ENCODE measurements around the gene PREX1. TPM values are rescaled to one million over a fixed set of nuclear protein-coding genes. Genes with fewer than 3 reads are reported as not detected.

Gene PREX1
- total RNA-seq, 1 experiment from 2014 or later, result 36.0 TPM

GRCh38 chr20:48596334-48596898, 231.4 kb downstream of the PREX1 start:
- DNase-seq, result no peak
- Histone ChIP-seq H3K36me3 (replicated peaks; ENCODE audit: control insufficient read depth, insufficient read depth, low read length) (no peaks in the 10 kb centered on the region), H3K4me3 (ENCODE audit: insufficient read depth, low read depth, low read length) (no peak overlapping the region), H3K27me3 (ENCODE audit: control insufficient read depth, insufficient read depth, low read length) (no peaks in the 10 kb centered on the region)

GRCh38 chr20:48595495-48596333, 232.1 kb downstream of the PREX1 start:
- DNase-seq, result no peak
- H3K36me3 ChIP-seq (replicated peaks; ENCODE audit: control insufficient read depth, insufficient read depth, low read length), result no peaks in the 10 kb centered on the region
- no peaks in the 10 kb centered on the region for H3K27me3 ChIP-seq (ENCODE audit: control insufficient read depth, insufficient read depth, low read length)
- H3K4me3 ChIP-seq (ENCODE audit: insufficient read depth, low read depth, low read length), result no peak overlapping the region

GRCh38 chr20:48594533-48594932, 233.3 kb downstream of the PREX1 start:
- DNase-seq, result no peak
- Histone ChIP-seq H3K27me3 (ENCODE audit: control insufficient read depth, insufficient read depth, low read length) (no peaks in the 10 kb centered on the region), H3K4me3 (ENCODE audit: insufficient read depth, low read depth, low read length) (no peak overlapping the region), H3K36me3 (replicated peaks; ENCODE audit: control insufficient read depth, insufficient read depth, low read length) (no peaks in the 10 kb centered on the region)

- DNase-seq, result no peak
- H3K27me3 ChIP-seq (ENCODE audit: control insufficient read depth, insufficient read depth, low read length), result no peaks in the 10 kb centered on the region
- no peak overlapping the region for H3K4me3 ChIP-seq (ENCODE audit: insufficient read depth, low read depth, low read length)
- no peaks in the 10 kb centered on the region for H3K36me3 ChIP-seq (replicated peaks; ENCODE audit: control insufficient read depth, insufficient read depth, low read length)
These were observed 235.5 kb downstream of the PREX1 start for GRCh38 chr20:48592107-48592940.

GRCh38 chr20:48586730-48587129, 241.1 kb downstream of the PREX1 start:
- Histone ChIP-seq H3K27me3 (ENCODE audit: control insufficient read depth, insufficient read depth, low read length) (no peaks in the 10 kb centered on the region), H3K4me3 (ENCODE audit: insufficient read depth, low read depth, low read length) (no peak overlapping the region), H3K36me3 (replicated peaks; ENCODE audit: control insufficient read depth, insufficient read depth, low read length) (no peaks in the 10 kb centered on the region)
- DNase-seq, result no peak

DNA sequence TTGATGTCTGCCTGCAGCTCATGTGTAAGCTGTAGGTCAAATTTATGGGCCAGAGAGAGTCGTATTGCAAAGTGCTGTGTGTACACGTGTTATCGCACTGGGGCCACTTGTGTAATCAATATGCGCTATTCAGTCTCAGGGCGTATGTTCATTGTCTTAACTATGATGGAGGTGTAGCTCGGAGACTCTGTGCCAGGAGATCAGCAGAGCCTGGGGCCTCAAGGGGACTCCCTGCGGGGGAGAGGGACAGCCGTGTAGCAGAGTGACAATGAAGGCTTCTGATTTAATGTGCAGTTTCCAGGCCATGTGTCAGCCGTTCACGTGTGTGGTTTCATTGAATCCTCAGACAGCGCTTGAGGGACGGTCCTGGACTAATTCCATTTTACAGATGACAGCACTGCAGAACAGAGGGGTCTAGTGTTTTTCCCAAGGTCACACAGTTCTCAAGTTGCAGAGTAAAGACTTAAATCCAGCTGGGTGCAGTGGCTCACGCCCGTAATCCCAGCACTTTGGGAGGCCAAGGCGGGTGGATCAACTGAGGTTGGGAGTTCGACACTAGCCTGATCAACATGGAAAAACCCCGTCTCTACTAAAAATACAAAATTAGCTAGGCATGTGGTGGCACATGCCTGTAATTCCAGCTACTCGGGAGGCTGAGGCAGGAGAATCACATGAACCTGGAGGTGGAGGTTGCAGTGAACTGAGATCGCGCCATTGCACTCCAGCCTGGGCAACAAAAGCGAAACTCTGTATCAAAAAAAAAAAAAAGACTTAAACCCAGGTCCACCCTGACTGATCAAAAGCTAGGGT, 242.5 kb downstream of the PREX1 start:
- no peaks in the 10 kb centered on the region for H3K36me3 ChIP-seq (replicated peaks; ENCODE audit: control insufficient read depth, insufficient read depth, low read length)
- no peak overlapping the region for H3K4me3 ChIP-seq (ENCODE audit: insufficient read depth, low read depth, low read length)
- H3K27me3 ChIP-seq (ENCODE audit: control insufficient read depth, insufficient read depth, low read length), result no peaks in the 10 kb centered on the region
- DNase-seq, result no peak

- Histone ChIP-seq H3K36me3 (replicated peaks; ENCODE audit: control insufficient read depth, insufficient read depth, low read length) (no peaks in the 10 kb centered on the region), H3K27me3 (ENCODE audit: control insufficient read depth, insufficient read depth, low read length) (no peaks in the 10 kb centered on the region), H3K4me3 (ENCODE audit: insufficient read depth, low read depth, low read length) (no peak overlapping the region)
- no peak for DNase-seq
These were observed 243.3 kb downstream of the PREX1 start for GRCh38 chr20:48584391-48585060.

DNA sequence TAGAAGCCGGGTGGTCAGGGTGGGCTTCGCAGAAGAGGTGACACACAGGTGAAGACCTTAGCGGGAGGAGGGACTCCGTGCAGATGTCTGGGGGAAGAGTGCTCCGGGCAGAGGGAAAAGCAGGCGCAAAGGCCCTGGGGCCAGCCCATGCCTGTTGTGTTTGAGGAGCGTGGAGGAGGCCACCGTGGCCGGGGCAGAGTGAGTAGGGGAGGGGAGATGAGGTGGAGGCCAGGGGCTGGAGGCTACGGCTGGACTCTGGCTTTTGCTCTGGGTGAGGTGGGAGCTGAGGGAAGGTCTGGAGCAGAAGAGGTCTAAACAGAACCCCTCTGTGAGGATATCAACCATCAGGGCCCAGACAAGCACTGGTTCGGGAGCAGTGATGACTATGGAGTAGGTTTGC, 244.0 kb downstream of the PREX1 start:
- no peaks in the 10 kb centered on the region for H3K27me3 ChIP-seq (ENCODE audit: control insufficient read depth, insufficient read depth, low read length)
- no peaks in the 10 kb centered on the region for H3K36me3 ChIP-seq (replicated peaks; ENCODE audit: control insufficient read depth, insufficient read depth, low read length)
- no peak overlapping the region for H3K4me3 ChIP-seq (ENCODE audit: insufficient read depth, low read depth, low read length)
- no peak for DNase-seq

GRCh38 chr20:48583171-48583570, 244.6 kb downstream of the PREX1 start:
- Histone ChIP-seq H3K27me3 (ENCODE audit: control insufficient read depth, insufficient read depth, low read length) (no peaks in the 10 kb centered on the region), H3K36me3 (replicated peaks; ENCODE audit: control insufficient read depth, insufficient read depth, low read length) (no peaks in the 10 kb centered on the region), H3K4me3 (ENCODE audit: insufficient read depth, low read depth, low read length) (no peak overlapping the region)
- no peak for DNase-seq

DNA sequence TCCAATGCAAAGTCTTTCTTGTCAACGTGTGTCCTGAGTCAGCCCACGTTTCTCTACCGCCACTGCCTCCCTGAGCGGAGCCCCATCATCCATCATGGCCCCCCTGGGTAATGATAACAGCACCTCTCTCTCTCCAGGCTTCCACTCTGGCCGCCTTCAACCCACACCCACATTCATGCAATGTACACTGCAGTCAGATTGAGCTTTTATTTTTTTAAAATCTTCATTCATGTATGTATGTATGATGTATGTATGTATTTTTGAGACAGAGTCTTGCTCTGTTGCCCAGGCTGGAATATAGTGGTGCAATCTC, 245.2 kb downstream of the PREX1 start:
- DNase-seq, result no peak
- Histone ChIP-seq H3K36me3 (replicated peaks; ENCODE audit: control insufficient read depth, insufficient read depth, low read length) (no peaks in the 10 kb centered on the region), H3K27me3 (ENCODE audit: control insufficient read depth, insufficient read depth, low read length) (no peaks in the 10 kb centered on the region), H3K4me3 (ENCODE audit: insufficient read depth, low read depth, low read length) (no peak overlapping the region)

- Histone ChIP-seq H3K27me3 (ENCODE audit: control insufficient read depth, insufficient read depth, low read length) (no peaks in the 10 kb centered on the region), H3K4me3 (ENCODE audit: insufficient read depth, low read depth, low read length) (no peak overlapping the region), H3K36me3 (replicated peaks; ENCODE audit: control insufficient read depth, insufficient read depth, low read length) (no peaks in the 10 kb centered on the region)
- DNase-seq, result no peak
These were observed 246.6 kb downstream of the PREX1 start for GRCh38 chr20:48581167-48581566.

DNA sequence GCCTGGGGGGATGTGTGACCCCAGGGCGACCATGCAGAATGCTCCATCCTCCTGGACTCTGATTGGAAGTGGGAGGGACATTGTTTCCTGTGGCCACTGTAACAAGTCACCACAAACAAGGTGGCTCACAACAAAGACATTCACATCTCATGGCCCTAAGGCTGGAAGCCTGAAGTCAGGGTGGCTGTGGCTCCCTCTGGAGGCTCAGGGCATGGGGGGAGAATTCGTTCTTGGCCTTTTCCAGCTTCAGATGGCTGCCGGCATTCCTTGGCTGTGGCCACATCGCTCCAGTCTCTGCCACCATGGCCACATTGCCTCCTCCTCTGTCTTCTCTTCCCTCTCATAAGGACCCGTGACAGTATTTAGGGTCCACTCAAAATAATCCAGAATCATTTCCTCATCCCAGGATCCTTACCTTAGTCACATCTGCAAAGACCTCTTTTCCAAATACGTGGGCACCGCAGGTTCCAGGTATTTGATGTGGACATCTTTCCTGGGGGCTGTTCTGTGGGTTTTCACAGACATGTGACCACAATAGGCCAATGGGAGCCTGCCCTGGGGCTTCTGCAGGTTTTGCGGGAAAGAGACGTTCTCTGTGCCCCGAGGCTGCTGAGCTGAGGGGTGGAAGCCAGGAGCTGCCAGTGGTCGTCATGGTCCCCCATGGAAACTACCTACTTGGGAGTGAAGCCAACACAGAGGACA, 249.3 kb downstream of the PREX1 start:
- DNase-seq, result no peak
- no peak overlapping the region for H3K4me3 ChIP-seq (ENCODE audit: insufficient read depth, low read depth, low read length)
- no peaks in the 10 kb centered on the region for H3K36me3 ChIP-seq (replicated peaks; ENCODE audit: control insufficient read depth, insufficient read depth, low read length)
- no peaks in the 10 kb centered on the region for H3K27me3 ChIP-seq (ENCODE audit: control insufficient read depth, insufficient read depth, low read length)

DNA sequence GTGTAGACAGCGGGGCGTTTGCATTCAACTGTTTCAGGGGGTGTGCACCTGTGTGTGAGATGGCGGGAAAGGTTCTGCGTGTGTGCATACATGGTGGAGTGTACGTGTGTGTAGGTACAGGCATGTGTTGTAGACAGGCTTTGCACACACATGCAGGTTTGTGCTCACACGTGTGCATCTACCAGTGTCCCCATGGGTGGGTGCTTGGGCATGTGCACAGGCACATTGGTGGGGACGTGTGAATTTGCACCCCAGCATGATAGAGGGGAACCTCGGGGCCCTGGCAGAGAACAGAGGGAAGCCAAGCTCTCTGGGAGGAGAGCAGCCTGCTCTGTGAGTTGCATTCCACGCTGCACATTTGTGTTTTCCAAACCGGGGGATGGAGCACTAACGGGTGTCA, 250.2 kb downstream of the PREX1 start:
- Histone ChIP-seq H3K36me3 (replicated peaks; ENCODE audit: control insufficient read depth, insufficient read depth, low read length) (no peaks in the 10 kb centered on the region), H3K27me3 (ENCODE audit: control insufficient read depth, insufficient read depth, low read length) (no peaks in the 10 kb centered on the region), H3K4me3 (ENCODE audit: insufficient read depth, low read depth, low read length) (no peak overlapping the region)
- DNase-seq, result no peak

Data from H7 (cell line).